ENCODE measurements around the gene ERCC4.

Gene ERCC4

GRCh38 chr16:13997526-13997925 is 77.6 kb downstream of the ERCC4 start:
- no peak for DNase-seq

- DNase-seq, result no peak
These were observed 78.0 kb downstream of the ERCC4 start for GRCh38 chr16:13997933-13998332.

GRCh38 chr16:13999071-13999894 is 79.3 kb downstream of the ERCC4 start:
- DNase-seq, result no peak

- no peak for DNase-seq
These were observed 80.0 kb downstream of the ERCC4 start for GRCh38 chr16:13999895-14000425.

- DNase-seq, result no peak
These were observed 81.6 kb downstream of the ERCC4 start for GRCh38 chr16:14001521-14001920.
